H1 (cell line): ENCODE measurements around the gene MTF2. TPM values are rescaled to one million over a fixed set of nuclear protein-coding genes. Genes with fewer than 3 reads are reported as not detected.

Experiments
- CTCF ChIA-PET: fragments of 300-600 bp; sonication (Branson Sonifier 250); formaldehyde crosslinking; loops from one replicate; lab custom pipeline; 2021; ENCODE audit not compliant: partially characterized antibody; lab: Charles Lee
- POLR2A ChIA-PET: fragments of 300-600 bp; sonication (Branson Sonifier 250); formaldehyde crosslinking; loops from one replicate; lab custom pipeline; 2021; ENCODE audit warnings: inconsistent platforms; ENCODE audit not compliant: partially characterized antibody; lab: Charles Lee
- DNase-seq, 2 experiments: peaks; one replicate each; pipeline versions ENCODE4 v3.0.0 to v3.0.0-alpha.2; 2010 to 2022; ENCODE audit warnings: low spot score in 2 of 2, low read depth in 1 of 2, mixed read lengths in 1 of 2
- FAIRE-seq: peaks from 2 replicates; lab custom pipeline; 2011; peaks lifted over from hg19 to GRCh38; lab: Jason Lieb, UNC
- H2AFZ ChIP-seq: 2 replicates; pipeline ENCODE4 v1.8.1; 2012; ENCODE audit warnings: low read length, inconsistent platforms
- H2AK5ac ChIP-seq: 2 replicates; pipeline ENCODE4 v1.6.1; 2013; ENCODE audit warnings: low read depth, low read length
- H2BK120ac ChIP-seq: replicated peaks from 2 replicates; pipeline ENCODE3; 2013; ENCODE audit warnings: low read depth, low read length, inconsistent platforms
- H2BK12ac ChIP-seq: 2 replicates; pipeline ENCODE4 v1.6.1; 2013; ENCODE audit warnings: low read depth, low read length
- H2BK15ac ChIP-seq: 2 replicates; pipeline ENCODE4 v1.6.1; 2013; ENCODE audit warnings: low read length
- H2BK20ac ChIP-seq: 2 replicates; pipeline ENCODE4 v1.6.1; 2013; ENCODE audit warnings: low read length
- H2BK5ac ChIP-seq: 2 replicates; pipeline ENCODE4 v1.6.1; 2013; ENCODE audit warnings: low read depth, low read length
- H3K14ac ChIP-seq: 2 replicates; pipeline ENCODE4 v1.6.1; 2013; ENCODE audit warnings: inconsistent platforms; ENCODE audit not compliant: insufficient read length
- H3K18ac ChIP-seq: 2 replicates; pipeline ENCODE4 v1.6.1; 2013; ENCODE audit warnings: low read length; ENCODE audit errors: extremely low read depth
- H3K23ac ChIP-seq: 2 replicates; pipeline ENCODE4 v1.6.1; 2013; ENCODE audit warnings: inconsistent platforms; ENCODE audit not compliant: insufficient read length
- H3K23me2 ChIP-seq: 2 replicates; pipeline ENCODE4 v1.6.1; 2013; ENCODE audit warnings: low read depth, low read length
- H3K27ac ChIP-seq: 2 replicates; pipeline ENCODE4 v1.6.1; 2011; ENCODE audit warnings: low read depth, low read length, inconsistent platforms
- H3K27me3 ChIP-seq, 4 experiments: replicated peaks in 1 of 4; 1 replicate in 1 of 4; 2 replicates in 3 of 4; pipeline versions ENCODE4 v1.6.1 to v1.8.1; 2011 to 2013; ENCODE audit warnings: low read length in 3 of 4, mild to moderate bottlenecking in 3 of 4, inconsistent platforms in 2 of 4, mixed read lengths in 2 of 4, moderate library complexity in 1 of 4; ENCODE audit not compliant: control insufficient read depth in 3 of 4, insufficient read depth in 3 of 4; ENCODE audit errors: extremely low read depth in 1 of 4
- H3K36me3 ChIP-seq, 4 experiments: 2 replicates each; pipeline versions ENCODE4 v1.6.1 to v1.8.1; 2011 to 2013; ENCODE audit warnings: mild to moderate bottlenecking in 4 of 4, low read length in 3 of 4, moderate library complexity in 2 of 4, control low read depth in 1 of 4, inconsistent platforms in 1 of 4; ENCODE audit not compliant: insufficient read depth in 4 of 4, control insufficient read depth in 2 of 4
- H3K4ac ChIP-seq: replicated peaks from 2 replicates; pipeline ENCODE3; 2013; ENCODE audit warnings: low read length, low read depth, mixed read lengths, inconsistent platforms; ENCODE audit not compliant: insufficient read length
- H3K4me1 ChIP-seq, 4 experiments: replicated peaks in 1 of 4; 1 replicate in 1 of 4; 2 replicates in 3 of 4; pipeline versions ENCODE4 v1.6.1 to v1.8.1; 2011 to 2013; ENCODE audit warnings: low read length in 3 of 4, inconsistent platforms in 2 of 4, mixed read lengths in 1 of 4; ENCODE audit not compliant: insufficient read depth in 4 of 4, control insufficient read depth in 3 of 4
- H3K4me2 ChIP-seq, 2 experiments: 2 replicates each; pipeline versions ENCODE4 v1.6.1 to v1.8.1; 2011 to 2013; ENCODE audit warnings: low read depth in 2 of 2, low read length in 2 of 2, control low read depth in 1 of 2, inconsistent platforms in 1 of 2, mild to moderate bottlenecking in 1 of 2; ENCODE audit not compliant: insufficient read depth in 1 of 2
- H3K4me3 ChIP-seq, 4 experiments: fragments of 200-600, 300-600 bp in 1 of 4; sonication (generic), shearing (Covaris generic), sonication (Bioruptor Twin) in 1 of 4; 2 replicates each; pipeline versions ENCODE4 v1.5.1 to v1.8.1; 2011 to 2016; ENCODE audit warnings: low read length in 4 of 4, low read depth in 3 of 4, control low read depth in 2 of 4, inconsistent platforms in 2 of 4, mild to moderate bottlenecking in 2 of 4, mixed read lengths in 1 of 4, moderate library complexity in 1 of 4; ENCODE audit not compliant: insufficient read depth in 2 of 4; ENCODE audit errors: extremely low read depth in 1 of 4
- H3K56ac ChIP-seq: replicated peaks from 2 replicates; pipeline ENCODE3; 2013; ENCODE audit warnings: low read depth, mild to moderate bottlenecking, mixed read lengths, low read length, inconsistent platforms; ENCODE audit not compliant: insufficient read length
- H3K79me1 ChIP-seq: 2 replicates; pipeline ENCODE4 v1.6.1; 2013; ENCODE audit warnings: low read depth, low read length, control low read depth
- H3K79me2 ChIP-seq, 2 experiments: 2 replicates each; pipeline versions ENCODE4 v1.6.1 to v1.8.1; 2012 to 2013; ENCODE audit warnings: low read length in 2 of 2, mild to moderate bottlenecking in 2 of 2, inconsistent platforms in 1 of 2; ENCODE audit not compliant: insufficient read depth in 2 of 2, control insufficient read depth in 1 of 2
- H3K9ac ChIP-seq, 4 experiments: replicated peaks in 1 of 4; 1 replicate in 1 of 4; 2 replicates in 3 of 4; pipeline versions ENCODE4 v1.6.1 to v1.8.1; 2011 to 2013; ENCODE audit warnings: low read depth in 3 of 4, low read length in 3 of 4, control low read depth in 2 of 4, mild to moderate bottlenecking in 2 of 4, moderate library complexity in 2 of 4, inconsistent platforms in 1 of 4; ENCODE audit errors: extremely low read depth in 1 of 4
- H3K9me3 ChIP-seq, 2 experiments: 2 replicates each; pipeline versions ENCODE4 v1.6.1 to v1.8.1; 2012 to 2013; ENCODE audit warnings: mild to moderate bottlenecking in 2 of 2, moderate library complexity in 2 of 2, control low read depth in 1 of 2, inconsistent platforms in 1 of 2, low read depth in 1 of 2, low read length in 1 of 2, mixed read lengths in 1 of 2; ENCODE audit not compliant: insufficient read depth in 2 of 2
- H4K20me1 ChIP-seq, 2 experiments: replicated peaks in 1 of 2; 2 replicates each; pipeline versions ENCODE3 to v1.8.1; 2011 to 2013; ENCODE audit warnings: inconsistent platforms in 2 of 2, low read length in 2 of 2, mild to moderate bottlenecking in 1 of 2; ENCODE audit not compliant: insufficient read depth in 2 of 2, control insufficient read depth in 1 of 2
- H4K5ac ChIP-seq: 2 replicates; pipeline ENCODE4 v1.6.1; 2013; ENCODE audit warnings: low read length, low read depth, mixed read lengths, inconsistent platforms; ENCODE audit not compliant: insufficient read length
- H4K8ac ChIP-seq: 2 replicates; pipeline ENCODE4 v1.8.0; 2013; ENCODE audit warnings: mild to moderate bottlenecking, moderate library complexity, low read length, inconsistent platforms; ENCODE audit not compliant: insufficient read depth; ENCODE audit errors: extremely low read depth
- H4K91ac ChIP-seq: replicated peaks from 2 replicates; pipeline ENCODE3; 2013; ENCODE audit warnings: low read length, mixed read lengths, inconsistent platforms; ENCODE audit not compliant: insufficient read length
- ASH2L ChIP-seq: fragments of 200-600, 300-600 bp; sonication (generic); IDR thresholded peaks from one replicate; pipeline ENCODE4 v1.7.1; 2017; ENCODE audit warnings: low read length
- BACH1 ChIP-seq: IDR thresholded peaks from 2 replicates; pipeline ENCODE4 v1.6.1; 2012; ENCODE audit warnings: low read length, improper control_type of control experiment
- CHD1 ChIP-seq: IDR thresholded peaks from 2 replicates; pipeline ENCODE4 v1.6.1; 2012; ENCODE audit warnings: low read depth, low read length, improper control_type of control experiment
- CHD2 ChIP-seq: IDR thresholded peaks from 2 replicates; pipeline ENCODE4 v1.6.1; 2012; ENCODE audit warnings: low read length, improper control_type of control experiment
- EGR1 ChIP-seq: IDR thresholded peaks from 2 replicates; pipeline ENCODE4 v1.6.1; 2011; ENCODE audit warnings: low read depth, low read length, borderline replicate concordance
- HDAC2 ChIP-seq, 2 experiments: fragments of 300-600 bp in 1 of 2; sonication (generic) in 1 of 2; IDR thresholded peaks; 2 replicates each; pipeline ENCODE4 v1.6.1; 2011 to 2012; ENCODE audit warnings: low read depth in 2 of 2, low read length in 2 of 2, mild to moderate bottlenecking in 2 of 2, moderate library complexity in 2 of 2, borderline replicate concordance in 1 of 2, inconsistent platforms in 1 of 2
- POLR2A ChIP-seq, 2 experiments: IDR thresholded peaks; 1 replicate in 1 of 2; 2 replicates in 1 of 2; pipeline ENCODE4 v1.6.1; 2011; ENCODE audit warnings: low read depth in 2 of 2, low read length in 2 of 2, mild to moderate bottlenecking in 2 of 2; ENCODE audit errors: control extremely low read depth in 1 of 2
- RAD21 ChIP-seq, 2 experiments: IDR thresholded peaks in 1 of 2; conservative IDR thresholded peaks in 1 of 2; 2 replicates each; pipeline ENCODE4 v1.6.1; 2011; ENCODE audit warnings: low read depth in 2 of 2, low read length in 2 of 2, improper control_type of control experiment in 1 of 2, inconsistent platforms in 1 of 2, mild to moderate bottlenecking in 1 of 2, moderate library complexity in 1 of 2
- SIN3A ChIP-seq, 2 experiments: IDR thresholded peaks in 1 of 2; conservative IDR thresholded peaks in 1 of 2; 2 replicates each; pipeline ENCODE4 v1.6.1; 2011 to 2012; ENCODE audit warnings: low read length in 2 of 2, improper control_type of control experiment in 1 of 2, low read depth in 1 of 2, mild to moderate bottlenecking in 1 of 2
- SIX5 ChIP-seq: IDR thresholded peaks from 2 replicates; pipeline ENCODE4 v1.6.1; 2011; ENCODE audit warnings: mild to moderate bottlenecking, low read depth, low read length
- SUZ12 ChIP-seq: fragments of 200-600 bp; sonication (generic); IDR thresholded peaks from 2 replicates; pipeline ENCODE4 v1.6.1; 2012; ENCODE audit warnings: mild to moderate bottlenecking, inconsistent platforms, low read length, moderate library complexity, mixed read lengths
- TAF7 ChIP-seq: optimal IDR thresholded peaks from 2 replicates; pipeline ENCODE3; 2011; ENCODE audit warnings: low read depth, mild to moderate bottlenecking, inconsistent platforms, low read length, moderate library complexity, borderline replicate concordance
- WGBS, 2 experiments: shearing (Covaris generic) in 1 of 2; methylation state at CpG; one replicate each; pipeline versions ENCODE4 v1.1.6 to v1.1.7; 2013 to 2015; ENCODE audit warnings: low lambda C conversion rate in 2 of 2, mixed read lengths in 2 of 2, inconsistent platforms in 1 of 2, low coverage in 1 of 2, missing lambda C conversion rate in 1 of 2; ENCODE audit not compliant: insufficient replicate concordance in 2 of 2, insufficient coverage in 1 of 2, insufficient read length in 1 of 2; ENCODE audit errors: extremely low coverage in 1 of 2, missing lambda C conversion rate in 1 of 2; 5-methylcytosine and 5-hydroxymethylcytosine counted together
- polyA plus RNA-seq, 7 experiments: library from polyadenylated mRNA; depleted of rRNA in 3 of 7; stranded (reverse) in 5 of 7; unstranded in 2 of 7; fragments of >200 nt in 5 of 7; fragments of 200-250 nt in 2 of 7; gene quantifications; 1 replicate in 5 of 7; 2 replicates in 1 of 7; 4 replicates in 1 of 7; pipeline versions ENCODE4 v1.2.1 to v1.2.3, GENCODE V29; 2011 to 2013; ENCODE audit warnings: missing spikeins in 2 of 7, mixed read lengths in 2 of 7
- total RNA-seq: library from RNA; stranded (reverse); fragmentation: NEBNext Ultra II Directional; extraction: Animal tissue kit (Norgen Biotek cat#: 25700); gene quantifications from 2 replicates; pipeline ENCODE4 v1.2.1, GENCODE V29; 2021
- TF ChIP-seq, protein P1 (sequence below): IDR thresholded peaks from 2 replicates; pipeline ENCODE4 v1.6.1; 2011; ENCODE audit warnings: low read length, improper control_type of control experiment

The MTF2 gene
- total and polyA plus RNA-seq, 2 of the 8 experiments (the other 6 are each of a cell fraction or from before 2014, with no cell fraction given): 72.1 to 102 TPM

DNA sequence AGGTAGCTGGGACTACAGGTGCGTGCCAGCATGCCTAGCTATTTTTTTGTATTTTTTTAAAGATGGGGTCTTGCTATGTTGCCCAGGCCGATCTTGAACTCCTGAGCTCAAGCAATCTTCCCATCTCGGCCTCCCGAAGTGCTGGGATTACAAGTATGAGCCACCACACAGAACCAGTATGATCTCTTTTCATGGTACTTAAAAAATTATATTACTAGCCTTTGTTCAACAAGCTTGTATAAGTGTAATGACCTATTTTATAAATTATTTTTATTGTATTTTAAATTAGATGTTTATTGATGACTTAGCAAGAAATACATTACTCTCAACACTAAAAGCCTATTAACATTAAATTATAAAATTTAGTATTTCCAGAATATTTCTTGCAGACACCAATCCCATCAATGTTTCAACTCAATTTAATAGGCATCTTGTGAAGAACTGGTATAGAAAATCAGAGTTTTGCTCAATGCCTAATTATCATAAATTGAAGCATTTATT lies 36.0 kb upstream of the MTF2 start:
- no peaks in the 10 kb centered on the region for H4K20me1 ChIP-seq
- H3K36me3 ChIP-seq: no peaks in the 10 kb centered on the region
- no peaks in the 10 kb centered on the region for H3K27me3 ChIP-seq
- H3K9ac ChIP-seq: no peak overlapping the region
- no peak overlapping the region for H2AFZ ChIP-seq
- H2BK5ac ChIP-seq: no peak overlapping the region
- H4K8ac ChIP-seq: no peak overlapping the region
- no peak for FAIRE-seq
- no peak overlapping the region for H3K14ac ChIP-seq
- no peaks in the 10 kb centered on the region for H3K23me2 ChIP-seq
- no peak overlapping the region for H3K23ac ChIP-seq
- H3K79me1 ChIP-seq: no peaks in the 10 kb centered on the region
- no peak overlapping the region for H3K56ac ChIP-seq
- H2BK12ac ChIP-seq: no peak overlapping the region
- no peak overlapping the region for H4K91ac ChIP-seq
- CTCF ChIA-PET: interaction anchor here (2.1 kb wide), 1 partner anchor 19 kb away, joined by 6 read pairs; no protein-coding TSS in a partner anchor
- H3K9me3 ChIP-seq: no peaks in the 10 kb centered on the region
- no peak overlapping the region for H3K27ac ChIP-seq
- no peaks in the 10 kb centered on the region for H3K79me2 ChIP-seq
- H4K5ac ChIP-seq: no peak overlapping the region
- POLR2A ChIA-PET: no interaction called here
- no peak overlapping the region for H2BK120ac ChIP-seq
- H3K4me2 ChIP-seq: no peak overlapping the region
- H3K4me3 ChIP-seq: no peak overlapping the region
- H3K4ac ChIP-seq: no peak overlapping the region
- no peak overlapping the region for H2BK15ac ChIP-seq
- H2AK5ac ChIP-seq: no peak overlapping the region
- 92% methylated on average over 4 of the region's 4 CpGs; no CpG with 5 or more reads in 1 of the 2 experiments for WGBS, 2 experiments
- H3K4me1 ChIP-seq: no peaks in the 10 kb centered on the region
- DNase-seq: no peak
- H2BK20ac ChIP-seq: no peak overlapping the region
- H3K18ac ChIP-seq: no peak overlapping the region
- TF ChIP-seq HDAC2 (IDR thresholded peaks at IDR 0.05; ENCODE audit: borderline replicate concordance in 1 of 2, low read depth in 2 of 2, low read length in 2 of 2) (no peak), ASH2L (no peak), TAF7 (no peak), CHD2 (no peak), POLR2A (IDR thresholded peaks at IDR 0.05; ENCODE audit: control extremely low read depth in 1 of 2, low read depth in 2 of 2, low read length in 2 of 2) (no peak), SUZ12 (no peak), RAD21 (IDR thresholded peaks at IDR 0.05 in 1 of 2, conservative IDR thresholded peaks at IDR 0.05 in 1 of 2; ENCODE audit: low read depth in 2 of 2, low read length in 2 of 2) (no peak), BACH1 (no peak), EGR1 (no peak), SIX5 (no peak), CHD1 (no peak), SIN3A (conservative IDR thresholded peaks at IDR 0.05 in 1 of 2, IDR thresholded peaks at IDR 0.05 in 1 of 2; ENCODE audit: low read depth in 1 of 2, low read length in 2 of 2) (no peak)
- TF ChIP-seq, protein P1, sequence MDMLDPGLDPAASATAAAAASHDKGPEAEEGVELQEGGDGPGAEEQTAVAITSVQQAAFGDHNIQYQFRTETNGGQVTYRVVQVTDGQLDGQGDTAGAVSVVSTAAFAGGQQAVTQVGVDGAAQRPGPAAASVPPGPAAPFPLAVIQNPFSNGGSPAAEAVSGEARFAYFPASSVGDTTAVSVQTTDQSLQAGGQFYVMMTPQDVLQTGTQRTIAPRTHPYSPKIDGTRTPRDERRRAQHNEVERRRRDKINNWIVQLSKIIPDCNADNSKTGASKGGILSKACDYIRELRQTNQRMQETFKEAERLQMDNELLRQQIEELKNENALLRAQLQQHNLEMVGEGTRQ: no peak
